GM13976 (cell line): ENCODE results near the gene SGCA.

ENCODE experiments used
- DNase-seq: peaks from one replicate; pipeline ENCODE4 v3.0.0; 2012; ENCODE audit warnings: low spot score
- in situ Hi-C: fragments of 300-500 bp; cut with MboI; formaldehyde crosslinking; loops from one replicate; pipeline ENCODE4 v1.12.0; 2022; ENCODE audit warnings: low sequenced_read_pairs, mixed read lengths, inconsistent platforms; ENCODE audit not compliant: unreplicated experiment
- TF ChIP-seq, protein P1 (sequence below): IDR thresholded peaks from 2 replicates; pipeline ENCODE4 v1.5.1; 2012; ENCODE audit warnings: borderline replicate concordance, mild to moderate bottlenecking; ENCODE audit not compliant: insufficient read depth; ENCODE audit errors: extremely low read depth, missing control alignments, control extremely low read depth

Gene SGCA

DNA sequence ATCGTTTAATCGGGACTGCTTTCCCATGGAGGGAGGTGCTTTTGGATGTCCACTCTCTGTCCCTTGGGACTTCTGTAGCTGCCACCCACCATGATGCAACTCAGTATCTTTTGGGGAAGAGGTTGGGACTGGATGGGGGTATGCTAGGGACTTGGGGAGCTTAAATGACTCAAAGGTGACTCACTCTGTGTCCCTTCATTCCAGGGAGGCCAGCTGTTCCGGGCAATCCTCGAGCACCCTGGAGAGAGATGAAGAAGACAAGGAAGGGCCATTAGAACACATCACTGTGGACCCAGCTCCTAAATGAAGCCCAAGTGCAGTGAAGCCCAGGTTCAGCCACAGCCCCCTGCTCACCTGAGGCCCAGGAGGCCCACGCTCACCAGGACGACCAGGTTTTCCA lies 31.0 kb downstream of the SGCA start:
- TF ChIP-seq, protein P1, sequence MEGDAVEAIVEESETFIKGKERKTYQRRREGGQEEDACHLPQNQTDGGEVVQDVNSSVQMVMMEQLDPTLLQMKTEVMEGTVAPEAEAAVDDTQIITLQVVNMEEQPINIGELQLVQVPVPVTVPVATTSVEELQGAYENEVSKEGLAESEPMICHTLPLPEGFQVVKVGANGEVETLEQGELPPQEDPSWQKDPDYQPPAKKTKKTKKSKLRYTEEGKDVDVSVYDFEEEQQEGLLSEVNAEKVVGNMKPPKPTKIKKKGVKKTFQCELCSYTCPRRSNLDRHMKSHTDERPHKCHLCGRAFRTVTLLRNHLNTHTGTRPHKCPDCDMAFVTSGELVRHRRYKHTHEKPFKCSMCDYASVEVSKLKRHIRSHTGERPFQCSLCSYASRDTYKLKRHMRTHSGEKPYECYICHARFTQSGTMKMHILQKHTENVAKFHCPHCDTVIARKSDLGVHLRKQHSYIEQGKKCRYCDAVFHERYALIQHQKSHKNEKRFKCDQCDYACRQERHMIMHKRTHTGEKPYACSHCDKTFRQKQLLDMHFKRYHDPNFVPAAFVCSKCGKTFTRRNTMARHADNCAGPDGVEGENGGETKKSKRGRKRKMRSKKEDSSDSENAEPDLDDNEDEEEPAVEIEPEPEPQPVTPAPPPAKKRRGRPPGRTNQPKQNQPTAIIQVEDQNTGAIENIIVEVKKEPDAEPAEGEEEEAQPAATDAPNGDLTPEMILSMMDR, result no peak
- DNase-seq, result no peak
- in situ Hi-C loops, result loop anchor here (10.0 kb wide), 1 partner anchor 98 kb away; no protein-coding TSS in a partner anchor

DNA sequence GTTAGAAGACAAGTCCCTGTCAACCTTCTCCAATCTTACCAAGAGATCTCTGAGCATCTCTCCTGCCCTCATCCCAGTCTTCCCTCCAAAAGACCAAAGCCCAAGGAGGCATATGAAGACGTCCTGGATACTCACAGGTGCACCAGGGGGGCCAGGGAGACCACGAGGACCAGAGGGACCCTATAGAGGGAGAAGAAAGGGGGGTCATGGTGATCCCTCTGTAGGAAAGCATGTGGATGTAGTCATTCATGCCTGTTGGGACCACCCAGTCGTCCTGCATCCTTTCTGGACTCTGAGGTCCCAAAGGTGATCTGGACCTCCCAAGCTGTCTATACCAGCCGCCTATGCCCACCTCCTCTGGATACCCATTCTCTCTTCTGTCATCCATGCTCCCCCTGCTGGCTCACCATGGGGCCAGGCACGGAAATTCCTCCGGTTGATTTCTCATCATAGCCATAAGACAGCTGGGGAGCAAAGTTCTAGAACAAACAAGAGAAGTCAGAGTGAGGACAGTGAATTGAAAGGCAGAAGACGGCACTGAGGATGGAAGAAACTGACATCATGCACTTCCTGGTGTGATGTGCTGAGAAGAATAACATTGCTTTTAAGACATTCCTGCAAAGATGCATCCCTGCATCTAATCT lies 32.3 kb downstream of the SGCA start:
- in situ Hi-C loops, result loop anchor here (10.0 kb wide), 1 partner anchor 97 kb away; no protein-coding TSS in a partner anchor
- TF ChIP-seq, protein P1, result peak; percentile 79
- peak; percentile 75 for DNase-seq

DNA sequence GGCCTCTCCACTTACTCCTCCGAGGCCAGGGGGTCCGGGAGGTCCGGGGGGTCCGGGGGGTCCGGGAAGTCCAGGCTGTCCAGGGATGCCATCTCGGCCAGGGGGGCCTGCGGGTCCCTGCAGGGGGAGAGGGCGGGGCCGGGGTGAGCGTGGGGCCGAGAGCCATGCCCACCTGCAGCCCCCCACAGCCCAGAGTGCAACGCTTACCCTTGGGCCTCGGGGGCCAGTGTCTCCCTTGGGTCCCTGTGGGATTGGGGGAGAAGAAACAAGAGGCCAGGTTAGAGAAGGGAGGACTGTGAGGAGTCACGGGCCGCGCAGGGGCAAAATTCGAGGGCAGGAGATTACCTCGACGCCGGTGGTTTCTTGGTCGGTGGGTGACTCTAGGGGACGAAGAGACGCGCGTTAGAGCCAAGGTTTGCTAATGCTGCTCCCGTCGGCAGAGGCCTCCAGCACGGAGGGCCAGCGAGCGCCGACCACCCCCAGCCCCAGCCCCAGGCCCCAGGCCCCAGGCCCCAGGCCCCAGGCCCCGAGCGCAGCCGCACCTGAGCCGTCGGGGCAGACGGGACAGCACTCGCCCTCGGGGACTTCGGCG lies 33.5 kb downstream of the SGCA start:
- TF ChIP-seq, protein P1, result no peak
- in situ Hi-C loops, result loop anchor here (10.0 kb wide), 1 partner anchor 95 kb away; no protein-coding TSS in a partner anchor
- no peak for DNase-seq

DNA sequence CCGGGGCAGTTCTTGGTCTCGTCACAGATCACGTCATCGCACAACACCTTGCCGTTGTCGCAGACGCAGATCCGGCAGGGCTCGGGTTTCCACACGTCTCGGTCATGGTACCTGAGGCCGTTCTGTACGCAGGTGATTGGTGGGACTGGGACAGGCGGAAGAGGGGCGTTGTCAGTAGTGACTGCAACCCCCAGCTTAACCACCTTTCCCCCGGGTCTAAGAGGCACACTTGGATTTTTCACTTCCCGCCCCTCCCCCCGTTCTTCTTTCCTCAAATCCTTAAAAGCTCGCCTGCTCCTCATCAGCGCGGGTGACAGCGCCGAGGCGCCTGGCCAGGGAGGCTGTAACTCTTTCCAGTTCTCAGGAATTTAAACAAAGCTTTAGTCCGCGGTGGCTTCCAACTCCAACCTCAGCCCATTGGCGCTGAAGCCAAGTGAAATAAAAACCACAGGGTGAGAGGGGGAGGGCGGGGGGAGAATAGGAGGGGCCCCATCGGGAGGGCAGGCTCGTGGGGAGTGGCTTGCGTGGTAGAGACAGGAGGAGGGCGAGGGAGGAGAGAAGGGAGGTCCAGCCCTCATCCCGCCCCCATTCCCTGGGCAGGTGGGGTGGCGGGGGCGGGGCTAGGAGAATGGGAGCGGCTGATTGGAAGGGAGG lies 34.1 kb downstream of the SGCA start:
- TF ChIP-seq, protein P1, result no peak
- peak; percentile 86 for DNase-seq
- in situ Hi-C loops, result loop anchor here (10.0 kb wide), 1 partner anchor 95 kb away; no protein-coding TSS in a partner anchor

DNA sequence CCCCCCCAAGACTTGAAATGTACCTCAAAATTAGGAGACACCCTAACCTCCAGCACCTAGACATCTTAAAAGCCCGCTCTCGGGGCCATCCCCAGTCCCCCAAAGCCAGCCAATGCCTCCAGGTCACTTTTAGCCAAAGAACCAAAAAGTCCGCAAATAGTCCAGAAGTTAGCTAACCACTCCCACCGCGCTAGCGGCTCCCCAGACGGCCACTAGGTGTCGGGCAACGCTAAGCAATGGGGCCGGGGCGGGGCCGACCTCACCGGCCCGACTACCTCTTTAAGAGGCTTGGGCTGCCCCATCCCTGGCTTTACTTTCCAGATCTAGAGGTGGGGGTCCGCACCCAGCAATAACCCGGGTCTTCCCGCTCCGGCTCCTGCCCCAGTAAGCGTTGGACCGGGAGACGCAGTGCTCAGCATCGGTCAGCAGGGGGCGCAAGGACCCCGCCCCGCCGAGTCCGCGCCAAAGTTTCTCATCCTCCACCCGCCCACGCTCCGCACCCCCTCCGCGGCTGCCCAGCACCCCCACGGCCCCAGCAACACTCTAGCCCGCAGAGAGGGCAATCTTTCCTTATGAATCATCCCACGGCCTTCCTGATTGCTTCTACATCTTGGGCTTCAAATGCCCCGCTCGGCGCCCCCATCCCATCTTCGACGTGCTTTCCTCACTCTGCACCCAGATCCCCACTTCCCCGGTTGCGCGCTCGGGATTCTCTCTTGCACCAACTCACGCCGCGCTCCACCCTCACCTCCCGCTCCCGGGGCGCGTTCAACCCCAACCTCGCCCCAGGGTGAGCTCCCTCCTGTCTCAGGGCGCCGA lies 34.9 kb downstream of the SGCA start:
- peak; percentile 93 for DNase-seq
- TF ChIP-seq, protein P1, result peak; percentile 84
- in situ Hi-C loops, result no loop called here

DNA sequence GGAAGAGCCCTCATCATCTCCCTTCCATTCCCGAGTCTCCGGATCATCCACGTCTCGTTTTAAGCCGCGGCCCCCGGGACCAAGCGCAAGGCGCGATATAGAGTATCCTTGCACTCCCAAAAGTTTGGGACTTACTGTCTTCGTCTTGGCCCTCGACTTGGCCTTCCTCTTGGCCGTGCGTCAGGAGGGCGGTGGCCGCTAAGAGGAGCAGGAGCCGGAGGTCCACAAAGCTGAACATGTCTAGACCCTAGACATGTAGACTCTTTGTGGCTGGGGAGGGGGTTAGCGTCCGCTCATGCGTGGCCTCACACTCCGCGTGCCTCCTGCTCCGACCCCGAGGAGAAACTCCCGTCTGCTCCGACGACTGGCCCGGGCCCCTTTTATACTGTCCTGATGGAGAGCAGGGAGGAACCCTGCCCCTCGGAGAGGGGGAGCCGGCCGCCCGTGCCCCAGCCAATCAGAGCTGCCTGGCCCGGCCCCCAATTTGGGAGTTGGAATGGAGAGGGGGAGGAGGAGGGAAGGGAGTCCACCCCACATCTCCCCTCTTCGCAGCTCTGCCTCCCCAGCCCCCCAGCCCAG lies 35.6 kb downstream of the SGCA start, which contains the start of gene COL1A1:
COL1A1 (minus strand) TSS at position 356 of the 579 bp plus-strand sequence; CDS start at position 238, 118 bp downstream.
- DNase-seq, result no peak
- in situ Hi-C loops, result no loop called here

More for the DNA sequence above, 35.6 kb downstream of the SGCA start, which contains the start of gene COL1A1:
- TF ChIP-seq, protein P1, result no peak
